ENCODE data around the gene ZMIZ1.

The ZMIZ1 gene

GRCh38 chr10:79052291-79053080 is 16.3 kb upstream of the ZMIZ1 start:
- peak; percentile 63 to 70 (median 69) for DNase-seq

- DNase-seq, result no peak
These were observed 15.7 kb upstream of the ZMIZ1 start for GRCh38 chr10:79053081-79053434.

- DNase-seq, result no peak
These were observed 15.1 kb upstream of the ZMIZ1 start for GRCh38 chr10:79053481-79054202.

GRCh38 chr10:79054203-79055099 is 14.3 kb upstream of the ZMIZ1 start:
- no peak for DNase-seq

- no peak for DNase-seq
These were observed 13.5 kb upstream of the ZMIZ1 start for GRCh38 chr10:79055100-79055782.

- DNase-seq, result no peak
These were observed 12.9 kb upstream of the ZMIZ1 start for GRCh38 chr10:79055892-79056291.

GRCh38 chr10:79056361-79056735 is 12.4 kb upstream of the ZMIZ1 start:
- no peak for DNase-seq

- DNase-seq, result no peak
These were observed 11.9 kb upstream of the ZMIZ1 start for GRCh38 chr10:79056736-79057391.

GRCh38 chr10:79057481-79058275 is 11.1 kb upstream of the ZMIZ1 start:
- DNase-seq, result no peak

GRCh38 chr10:79058899-79059841 is 9.6 kb upstream of the ZMIZ1 start:
- no peak for DNase-seq

GRCh38 chr10:79059859-79060379 is 8.8 kb upstream of the ZMIZ1 start:
- peak; percentile 50 to 57 (median 55) for DNase-seq

- DNase-seq, result no peak
These were observed 8.0 kb upstream of the ZMIZ1 start for GRCh38 chr10:79060641-79061255.

GRCh38 chr10:79061441-79062315 is 7.1 kb upstream of the ZMIZ1 start:
- DNase-seq, result no peak

- DNase-seq, result no peak
These were observed 5.7 kb upstream of the ZMIZ1 start for GRCh38 chr10:79063071-79063491.

- DNase-seq, result no peak
These were observed 4.9 kb upstream of the ZMIZ1 start for GRCh38 chr10:79063661-79064492.

- no peak for DNase-seq
These were observed 3.6 kb upstream of the ZMIZ1 start for GRCh38 chr10:79065091-79065551.

- no peak for DNase-seq
These were observed 2.9 kb upstream of the ZMIZ1 start for GRCh38 chr10:79065853-79066252.

Measured in suppressor macrophage treated with lipopolysaccharide for 1 hour (primary cell).